Sigmoid colon (tissue), 3 donors: ENCODE data around the gene PFDN6.

Experiments used
- CTCF ChIP-seq, 4 experiments: fragments of 450-650 bp in 3 of 4; fragments of 200-600 bp in 1 of 4; IDR thresholded peaks; one replicate each; pipeline ENCODE4 v1.5.1; 2016 to 2019; ENCODE audit warnings: antibody characterized with exemption in 4 of 4, mild to moderate bottlenecking in 3 of 4, moderate library complexity in 2 of 4
- POLR2A ChIP-seq, 2 donors: fragments of 450-650 bp; IDR thresholded peaks; one replicate each; pipeline ENCODE4 v1.6.1; 2016; ENCODE audit warnings: antibody characterized with exemption in 2 of 2, mild to moderate bottlenecking in 2 of 2, moderate library complexity in 2 of 2

DNA sequence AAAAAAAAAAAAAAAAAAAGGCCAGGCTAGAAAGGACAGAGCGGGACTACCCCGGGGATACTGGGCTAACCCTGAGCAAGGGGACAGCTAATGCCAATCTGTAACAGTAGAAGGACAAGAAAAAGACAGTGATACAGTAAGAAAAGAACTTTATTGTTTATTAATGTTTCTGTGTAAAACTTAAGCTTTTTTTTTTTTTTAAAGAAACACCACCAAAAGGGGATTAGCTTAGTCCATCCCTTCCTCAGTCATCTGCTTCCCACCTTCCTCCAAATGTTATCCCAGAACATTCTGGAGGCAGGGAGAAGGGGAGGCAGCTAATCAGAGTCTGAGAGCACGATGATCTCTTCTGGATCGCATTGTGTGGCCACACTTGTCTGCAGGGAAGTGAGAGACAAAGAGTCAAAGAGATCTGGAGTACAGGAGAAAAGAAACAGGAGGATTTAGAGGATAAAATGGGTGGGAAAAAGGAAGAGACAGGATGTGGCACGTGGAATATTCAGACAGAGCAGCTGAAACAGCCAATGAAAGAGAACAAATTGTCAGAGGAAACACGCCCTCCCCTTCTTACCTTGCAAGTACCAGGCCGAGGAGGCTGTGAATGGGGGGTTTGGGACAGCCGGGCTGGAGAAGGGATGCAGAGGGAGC lies 29.1 kb downstream of the PFDN6 start:
- TF ChIP-seq POLR2A (IDR thresholded peaks at IDR 0.05): no peak
- no peak for TF ChIP-seq CTCF (IDR thresholded peaks at IDR 0.05)
